GM12873 (cell line): ENCODE results near the gene RALGAPA1.

ENCODE experiments used
- TF ChIP-seq, protein P1 (sequence below): IDR thresholded peaks from 2 replicates; pipeline ENCODE4 v1.5.1; 2012; ENCODE audit warnings: low read depth, mild to moderate bottlenecking, moderate library complexity, low read length, control low read depth; ENCODE audit not compliant: insufficient read depth; ENCODE audit errors: missing control alignments

RALGAPA1 gene

DNA sequence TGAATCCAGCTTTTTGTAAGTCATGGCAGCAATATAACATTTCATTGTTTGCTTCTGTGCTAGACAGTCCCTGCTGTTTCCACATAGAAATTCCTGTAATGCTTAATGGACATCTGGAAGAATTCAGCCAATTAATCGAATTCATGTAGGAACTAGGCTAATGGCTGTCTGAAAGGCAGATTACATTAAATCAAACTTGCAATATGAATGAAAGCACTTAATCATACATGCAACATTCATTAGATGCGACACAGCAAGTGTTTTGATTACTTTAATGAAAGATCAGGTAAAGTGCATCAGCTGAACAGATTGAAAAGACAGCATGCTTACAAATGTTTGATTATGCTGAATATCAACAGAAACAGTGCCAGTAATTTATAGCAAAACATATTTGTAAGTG is 299.2 kb downstream of the RALGAPA1 start:
- TF ChIP-seq, protein P1, sequence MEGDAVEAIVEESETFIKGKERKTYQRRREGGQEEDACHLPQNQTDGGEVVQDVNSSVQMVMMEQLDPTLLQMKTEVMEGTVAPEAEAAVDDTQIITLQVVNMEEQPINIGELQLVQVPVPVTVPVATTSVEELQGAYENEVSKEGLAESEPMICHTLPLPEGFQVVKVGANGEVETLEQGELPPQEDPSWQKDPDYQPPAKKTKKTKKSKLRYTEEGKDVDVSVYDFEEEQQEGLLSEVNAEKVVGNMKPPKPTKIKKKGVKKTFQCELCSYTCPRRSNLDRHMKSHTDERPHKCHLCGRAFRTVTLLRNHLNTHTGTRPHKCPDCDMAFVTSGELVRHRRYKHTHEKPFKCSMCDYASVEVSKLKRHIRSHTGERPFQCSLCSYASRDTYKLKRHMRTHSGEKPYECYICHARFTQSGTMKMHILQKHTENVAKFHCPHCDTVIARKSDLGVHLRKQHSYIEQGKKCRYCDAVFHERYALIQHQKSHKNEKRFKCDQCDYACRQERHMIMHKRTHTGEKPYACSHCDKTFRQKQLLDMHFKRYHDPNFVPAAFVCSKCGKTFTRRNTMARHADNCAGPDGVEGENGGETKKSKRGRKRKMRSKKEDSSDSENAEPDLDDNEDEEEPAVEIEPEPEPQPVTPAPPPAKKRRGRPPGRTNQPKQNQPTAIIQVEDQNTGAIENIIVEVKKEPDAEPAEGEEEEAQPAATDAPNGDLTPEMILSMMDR, result no peak

DNA sequence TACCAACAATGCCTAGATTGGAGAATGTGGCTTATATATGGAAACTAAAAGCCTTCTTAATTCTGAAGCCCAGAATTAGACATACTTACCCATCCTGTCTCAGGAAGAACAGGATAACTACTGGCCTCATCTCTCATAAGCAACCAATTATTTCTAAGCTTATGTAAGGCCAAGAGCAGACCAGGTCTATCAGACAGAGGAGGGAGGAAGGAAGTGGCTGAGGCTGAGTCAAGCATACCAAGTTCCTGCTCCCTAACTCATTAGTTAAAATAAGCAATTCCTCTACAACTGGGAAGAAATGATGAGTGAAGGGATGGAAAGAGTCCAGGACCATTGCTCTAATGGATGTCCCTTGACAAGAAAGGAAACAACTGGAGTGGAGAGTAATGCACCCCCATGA is 302.2 kb downstream of the RALGAPA1 start:
- TF ChIP-seq, protein P1, result no peak

DNA sequence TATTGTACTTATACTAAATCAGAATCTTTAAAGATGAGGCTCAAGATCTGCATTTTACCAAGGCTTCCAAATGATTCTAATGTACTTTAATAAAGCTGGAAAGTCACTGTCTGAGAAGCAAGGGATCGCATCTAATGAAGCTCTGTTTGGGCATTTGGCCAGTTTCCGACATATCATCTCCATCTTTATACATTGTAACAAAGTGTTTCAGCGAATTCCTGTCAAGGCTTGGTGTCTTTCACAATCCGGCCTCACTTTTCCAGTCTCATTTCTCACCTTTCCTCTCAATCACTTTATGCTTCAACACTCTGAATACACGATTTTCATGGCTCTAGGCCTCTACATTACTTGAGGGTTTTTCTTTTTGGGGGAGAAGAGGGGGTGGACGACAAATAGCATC is 302.6 kb downstream of the RALGAPA1 start:
- TF ChIP-seq, protein P1, result no peak

DNA sequence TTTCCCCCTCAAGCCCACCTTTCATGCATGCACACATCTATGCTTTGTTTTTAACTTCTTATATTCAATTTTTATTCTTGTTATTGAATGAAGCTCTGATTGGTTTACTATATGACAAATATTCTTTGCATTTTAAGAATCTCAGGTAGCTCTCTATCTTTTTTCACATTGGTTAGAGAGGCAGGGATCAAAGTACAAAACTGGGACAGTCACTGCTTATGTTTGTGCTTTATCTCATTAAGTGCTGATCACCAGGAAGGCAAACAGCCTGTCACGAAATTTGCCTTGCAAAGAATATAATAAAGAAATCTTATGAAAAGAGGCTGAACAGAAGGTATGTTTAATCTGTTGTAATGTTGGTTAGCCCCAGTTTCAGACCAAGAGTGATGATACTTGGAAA is 304.8 kb downstream of the RALGAPA1 start:
- TF ChIP-seq, protein P1, result no peak

DNA sequence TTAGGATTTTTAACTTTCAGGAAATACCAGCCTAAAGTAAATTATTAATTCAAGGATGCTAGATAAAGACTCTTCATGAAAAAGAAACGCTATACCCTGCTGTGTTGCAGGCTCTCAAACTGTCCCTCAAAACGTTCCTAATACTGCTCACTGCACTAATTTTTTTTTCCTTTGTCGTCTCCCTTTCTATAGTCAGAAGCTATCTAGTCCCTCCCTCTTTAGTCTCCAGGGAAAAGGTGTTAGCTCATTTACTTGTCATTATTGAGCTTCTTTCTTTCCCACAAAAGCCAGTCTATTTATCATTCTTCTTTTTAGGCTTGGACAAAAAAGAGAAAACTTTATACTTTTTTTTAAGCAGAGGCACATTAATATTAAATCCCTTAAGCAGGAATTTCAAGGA is 305.4 kb downstream of the RALGAPA1 start:
- TF ChIP-seq, protein P1, result no peak

DNA sequence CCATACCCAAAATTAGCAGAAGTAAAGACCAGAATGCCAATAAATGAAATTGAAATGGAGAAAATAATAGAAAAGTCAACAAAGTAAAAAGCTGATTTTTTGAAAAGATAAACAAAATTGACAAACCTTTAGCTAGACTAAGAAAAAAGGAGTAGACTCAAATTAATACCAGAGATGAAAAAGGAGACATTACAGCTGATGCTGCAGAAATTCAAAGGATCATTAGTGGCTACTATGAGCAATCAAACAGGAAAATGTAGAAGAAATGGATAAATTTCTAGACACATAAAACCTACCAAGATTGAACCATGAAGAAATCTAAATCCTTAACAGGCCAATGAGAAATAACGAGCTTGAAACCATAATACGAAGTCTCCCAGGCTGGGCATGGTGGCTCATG is 309.9 kb downstream of the RALGAPA1 start:
- TF ChIP-seq, protein P1, result no peak

DNA sequence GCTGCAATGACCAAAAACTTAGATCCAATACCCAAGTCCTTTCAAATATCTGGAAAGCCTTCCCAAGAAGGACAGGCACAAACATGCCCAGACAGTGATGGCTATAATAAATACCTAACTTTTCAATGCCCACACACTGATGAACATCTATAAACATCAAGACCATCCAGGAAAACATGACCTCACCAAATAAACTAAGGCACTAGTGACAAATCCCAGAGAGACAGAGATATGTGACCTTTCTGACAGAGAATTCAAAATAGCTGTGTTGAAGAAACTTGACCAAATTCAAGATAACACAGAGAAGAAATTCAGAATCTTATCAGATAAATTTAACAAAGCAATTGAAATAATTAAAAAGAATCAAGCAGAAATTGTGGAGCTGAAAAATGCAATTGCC is 313.8 kb downstream of the RALGAPA1 start:
- TF ChIP-seq, protein P1, result no peak
